Activated B cell treated with CpG ODN at 0.5 μM for 24 hours (primary cell): Measurements from ENCODE around the gene PRKCB. TPM values are rescaled to one million over a fixed set of nuclear protein-coding genes. Genes with fewer than 3 reads are reported as not detected.
A peak's percentile ranks its signal among the peaks of the same experiment; 100 is the strongest.

ENCODE experiments used
- ATAC-seq: fragments of 200-7000 bp; cut with Tn5 transposase; one replicate; pipeline ENCODE4 v1.10.0; 2021; ENCODE audit warnings: low read depth, mild to moderate bottlenecking, moderate library complexity
- CTCF ChIA-PET: fragments of 350-600 bp; sonication (Branson Sonifier 250); formaldehyde crosslinking; loops from one replicate; lab custom pipeline; 2021; ENCODE audit warnings: antibody characterized with exemption; lab: Charles Lee
- POLR2A ChIA-PET: fragments of 350-600 bp; sonication (Branson Sonifier 250); formaldehyde crosslinking; loops from one replicate; lab custom pipeline; 2021; ENCODE audit warnings: antibody characterized with exemption; lab: Charles Lee
- DNase-seq: peaks from one replicate; pipeline ENCODE4 v3.0.0; 2022
- H3K27ac Mint-ChIP-seq: one replicate; pipeline ENCODE4 v1.8.0; 2020; ENCODE audit warnings: mixed read lengths
- H3K27me3 Mint-ChIP-seq: one replicate; pipeline ENCODE4 v1.8.0; 2021; ENCODE audit warnings: mixed read lengths
- H3K36me3 Mint-ChIP-seq: one replicate; pipeline ENCODE4 v1.8.0; 2021; ENCODE audit warnings: low read depth, mixed read lengths
- H3K4me1 Mint-ChIP-seq: one replicate; pipeline ENCODE4 v1.8.0; 2021; ENCODE audit warnings: mixed read lengths
- H3K4me3 Mint-ChIP-seq: one replicate; pipeline ENCODE4 v1.8.0; 2020; ENCODE audit warnings: mild to moderate bottlenecking, mixed read lengths
- H3K9me3 Mint-ChIP-seq: one replicate; pipeline ENCODE4 v1.8.0; 2020; ENCODE audit warnings: mixed read lengths
- intact Hi-C: fragments of 100-400 bp; cut with micrococcal nuclease; formaldehyde crosslinking; loops from one replicate; pipeline ENCODE4 v1.15.1; 2024
- total RNA-seq: library from RNA; stranded (reverse); gene quantifications from 2 replicates; pipeline ENCODE4 v1.2.3, GENCODE V29; 2022
- TF ChIP-seq, protein P1 (sequence below): fragments of 200-600 bp; IDR thresholded peaks from one replicate; pipeline ENCODE4 v1.8.0; 2022; ENCODE audit warnings: antibody characterized with exemption, mild to moderate bottlenecking

Gene PRKCB
- total RNA-seq, 1 donor from 2014 or later, result 146 TPM

DNA sequence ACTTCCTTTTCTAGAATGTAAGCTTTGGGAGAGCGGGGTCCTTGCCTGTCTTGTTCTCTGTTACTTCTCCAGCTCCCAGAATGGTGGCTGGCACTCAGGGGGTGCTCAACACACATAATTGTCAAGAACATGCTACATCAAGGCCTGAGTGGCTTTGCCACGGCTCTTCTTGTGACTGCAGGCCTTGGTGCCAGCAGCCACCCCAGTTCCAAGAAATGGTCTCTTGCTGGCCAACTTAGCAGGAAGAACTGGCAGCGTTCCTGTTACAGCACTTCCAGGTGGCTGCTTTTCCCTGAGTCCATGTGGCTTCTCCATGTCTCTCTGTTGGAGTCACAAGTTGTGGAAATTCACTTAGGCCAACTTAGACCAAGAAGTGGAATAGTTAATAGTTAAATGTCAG is 36.1 kb downstream of the PRKCB start:
- DNase-seq (no peak), ATAC-seq (no peak)
- Mint-ChIP-seq H3K36me3 (peaks cover 24% of the 10 kb centered on the region), H3K4me3 (no peak overlapping the region), H3K4me1 (peaks cover 86% of the 10 kb centered on the region), H3K27ac (peak overlapping the region; percentile 67), H3K27me3 (no peaks in the 10 kb centered on the region), H3K9me3 (no peaks in the 10 kb centered on the region)
- ChIA-PET CTCF (interaction anchor here (1.4 to 11.0 kb wide), 3 partner anchors 69 to 141 kb away, joined by 4 to 193 read pairs (median 15); no protein-coding TSS in a partner anchor), POLR2A (interaction anchor here (1.9 to 2.0 kb wide), 2 partner anchors 8 to 11 kb away, joined by 7 to 9 read pairs; no protein-coding TSS in a partner anchor)
- intact Hi-C loops, result no loop called here
- TF ChIP-seq, protein P1, sequence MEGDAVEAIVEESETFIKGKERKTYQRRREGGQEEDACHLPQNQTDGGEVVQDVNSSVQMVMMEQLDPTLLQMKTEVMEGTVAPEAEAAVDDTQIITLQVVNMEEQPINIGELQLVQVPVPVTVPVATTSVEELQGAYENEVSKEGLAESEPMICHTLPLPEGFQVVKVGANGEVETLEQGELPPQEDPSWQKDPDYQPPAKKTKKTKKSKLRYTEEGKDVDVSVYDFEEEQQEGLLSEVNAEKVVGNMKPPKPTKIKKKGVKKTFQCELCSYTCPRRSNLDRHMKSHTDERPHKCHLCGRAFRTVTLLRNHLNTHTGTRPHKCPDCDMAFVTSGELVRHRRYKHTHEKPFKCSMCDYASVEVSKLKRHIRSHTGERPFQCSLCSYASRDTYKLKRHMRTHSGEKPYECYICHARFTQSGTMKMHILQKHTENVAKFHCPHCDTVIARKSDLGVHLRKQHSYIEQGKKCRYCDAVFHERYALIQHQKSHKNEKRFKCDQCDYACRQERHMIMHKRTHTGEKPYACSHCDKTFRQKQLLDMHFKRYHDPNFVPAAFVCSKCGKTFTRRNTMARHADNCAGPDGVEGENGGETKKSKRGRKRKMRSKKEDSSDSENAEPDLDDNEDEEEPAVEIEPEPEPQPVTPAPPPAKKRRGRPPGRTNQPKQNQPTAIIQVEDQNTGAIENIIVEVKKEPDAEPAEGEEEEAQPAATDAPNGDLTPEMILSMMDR, result no peak

DNA sequence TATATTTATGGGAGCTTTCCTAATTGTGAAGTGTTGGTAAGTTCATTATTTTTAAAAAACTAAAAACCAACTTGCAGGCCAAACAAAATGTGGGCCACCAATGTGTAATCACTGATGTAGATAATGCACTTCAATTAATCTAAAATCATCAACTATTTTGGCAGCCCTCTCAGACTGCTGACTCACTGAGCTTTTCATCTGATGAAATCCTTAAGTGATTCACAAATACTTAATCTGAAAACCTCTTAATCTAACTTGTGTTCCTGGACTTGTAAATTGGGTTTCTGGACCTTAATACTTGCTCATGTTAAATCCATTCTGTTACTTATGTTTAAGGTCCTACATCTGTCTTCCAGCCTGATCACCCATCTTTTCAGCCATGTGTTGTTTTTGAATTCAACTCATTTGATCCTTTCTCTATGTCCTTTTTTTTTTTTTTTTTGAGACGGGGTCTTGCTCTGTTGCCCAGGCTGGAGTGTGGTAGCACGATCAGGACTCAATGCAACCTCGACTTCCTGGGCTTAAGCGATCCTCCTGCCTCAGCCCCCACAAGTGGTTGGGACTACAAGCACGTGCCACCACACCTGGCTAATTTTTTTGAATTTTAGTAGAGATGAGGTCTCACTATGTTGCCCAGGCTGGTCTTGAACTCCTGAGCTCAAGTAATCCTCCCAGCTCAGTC is 39.0 kb downstream of the PRKCB start:
- H3K27ac Mint-ChIP-seq, result peak overlapping the region; percentile 85
- TF ChIP-seq, protein P1, result no peak
- peaks cover 32% of the 10 kb centered on the region for H3K36me3 Mint-ChIP-seq
- ChIA-PET POLR2A (interaction anchor here (0.6 to 2.0 kb wide), 7 partner anchors 11 to 157 kb away, joined by 3 to 10 read pairs (median 4); no protein-coding TSS in a partner anchor), CTCF (interaction anchor here (3.0 to 11.0 kb wide), 2 partner anchors 71 to 138 kb away, joined by 15 to 193 read pairs; no protein-coding TSS in a partner anchor)
- no peaks in the 10 kb centered on the region for H3K9me3 Mint-ChIP-seq
- H3K4me1 Mint-ChIP-seq, result peaks cover 88% of the 10 kb centered on the region
- ATAC-seq, result no peak
- DNase-seq, result no peak
- H3K27me3 Mint-ChIP-seq, result no peaks in the 10 kb centered on the region
- peak overlapping the region; percentile 19 for H3K4me3 Mint-ChIP-seq
- intact Hi-C loops, result no loop called here

DNA sequence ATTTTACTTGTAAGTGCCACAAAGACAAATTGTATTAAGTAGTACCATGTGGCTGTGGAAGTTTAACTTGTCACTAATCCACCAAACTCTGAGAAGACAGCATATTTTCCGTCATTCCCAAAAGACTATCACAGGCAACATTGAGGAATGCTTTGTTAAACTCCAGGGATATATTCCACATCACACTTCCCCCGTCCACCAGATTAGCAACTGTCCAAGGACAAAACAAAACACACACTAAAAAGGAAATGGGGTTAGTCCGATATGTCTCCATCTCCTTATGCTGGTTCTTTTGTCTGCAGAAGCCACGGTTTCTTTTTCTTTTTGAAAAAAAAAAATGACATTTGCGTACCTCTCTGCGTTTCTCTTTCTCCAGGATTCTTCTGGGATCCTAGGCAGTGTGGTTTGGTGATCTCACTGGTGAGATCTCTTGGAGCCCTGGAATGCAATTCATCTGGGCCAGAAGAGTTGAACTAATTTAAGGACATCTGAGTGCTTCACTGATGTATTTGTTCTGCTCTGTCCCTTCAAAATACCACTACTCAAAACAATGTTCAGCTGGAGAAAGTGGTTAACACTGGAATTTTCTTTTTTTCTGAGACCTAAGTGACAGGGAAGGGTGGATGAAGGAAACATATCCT is 40.6 kb downstream of the PRKCB start:
- Mint-ChIP-seq H3K4me1 (peaks cover 89% of the 10 kb centered on the region), H3K9me3 (no peaks in the 10 kb centered on the region), H3K27ac (peak overlapping the region; percentile 88), H3K4me3 (no peak overlapping the region), H3K27me3 (no peaks in the 10 kb centered on the region), H3K36me3 (peaks cover 22% of the 10 kb centered on the region)
- ChIA-PET POLR2A (interaction anchor here (1.0 to 2.1 kb wide), 7 partner anchors 7 to 130 kb away, joined by 3 to 9 read pairs (median 4); no protein-coding TSS in a partner anchor), CTCF (interaction anchor here (0.5 to 11.0 kb wide), 23 partner anchors 8 to 160 kb away, joined by 3 to 193 read pairs (median 5); no protein-coding TSS in a partner anchor)
- intact Hi-C loops, result no loop called here
- DNase-seq (no peak), ATAC-seq (no peak)
- TF ChIP-seq, protein P1, result no peak

DNA sequence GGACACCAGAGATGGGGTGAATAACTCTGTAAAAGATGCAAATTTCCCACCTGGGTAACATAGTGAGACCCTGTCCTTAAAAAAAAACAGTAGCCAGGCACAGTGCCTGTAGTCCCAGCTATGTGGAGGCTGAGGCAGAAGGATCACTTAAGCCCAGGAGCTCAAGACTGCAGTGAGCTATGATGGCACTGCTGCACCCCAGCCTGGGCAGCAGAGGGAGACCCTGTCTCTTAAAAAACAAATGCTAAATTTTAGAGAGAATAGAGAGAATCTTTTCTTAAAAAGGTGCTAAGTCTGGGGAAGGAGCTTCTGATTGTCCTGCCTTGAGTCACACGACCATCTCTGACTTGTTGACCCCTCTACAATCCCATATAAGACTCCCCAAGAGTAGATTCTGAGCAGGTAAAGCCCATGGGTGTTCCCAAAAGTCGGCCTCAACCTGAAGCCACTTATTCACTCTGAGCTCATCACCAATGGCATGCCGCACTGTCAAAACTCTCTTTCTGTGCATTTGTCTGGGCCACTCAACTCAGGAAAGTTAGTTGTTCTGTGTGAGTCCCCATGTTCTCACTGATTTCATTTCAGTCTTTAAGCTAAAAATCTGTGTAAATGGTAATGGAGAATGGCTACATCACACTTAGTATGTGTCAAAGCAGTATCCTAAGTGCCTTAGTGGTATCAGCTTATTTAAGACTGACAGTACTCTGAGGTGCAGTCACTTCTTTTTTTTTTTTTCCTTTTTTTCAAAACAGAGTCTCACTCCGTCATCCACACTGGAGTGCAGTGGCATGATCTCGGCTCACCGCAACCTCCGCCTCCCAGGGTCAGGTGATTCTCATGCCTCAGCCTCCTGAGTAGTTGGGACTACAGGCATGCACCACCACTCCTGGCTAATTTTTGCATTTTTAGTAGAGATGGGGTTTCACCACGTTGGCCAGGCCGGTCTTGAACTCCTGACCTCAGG is 41.6 kb downstream of the PRKCB start:
- no peaks in the 10 kb centered on the region for H3K27me3 Mint-ChIP-seq
- H3K27ac Mint-ChIP-seq, result peak overlapping the region; percentile 88
- TF ChIP-seq, protein P1, result no peak
- ATAC-seq (peak; percentile 18), DNase-seq (no peak)
- ChIA-PET POLR2A (interaction anchor here (0.7 to 2.1 kb wide), 17 partner anchors 9 to 143 kb away, joined by 3 to 12 read pairs (median 4); partner anchors contain the start of gene PRKCB), CTCF (interaction anchor here (0.5 to 11.0 kb wide), 33 partner anchors 9 to 194 kb away, joined by 3 to 193 read pairs (median 4); no protein-coding TSS in a partner anchor)
- no peaks in the 10 kb centered on the region for H3K9me3 Mint-ChIP-seq
- peaks cover 89% of the 10 kb centered on the region for H3K4me1 Mint-ChIP-seq
- peak overlapping the region; percentile 28 for H3K4me3 Mint-ChIP-seq
- intact Hi-C loops, result loop anchor here (1.0 kb wide), 3 partner anchors 74 to 159 kb away; no protein-coding TSS in a partner anchor
- H3K36me3 Mint-ChIP-seq, result peaks cover 18% of the 10 kb centered on the region
